ENCODE results near the gene JPH3.

DNA sequence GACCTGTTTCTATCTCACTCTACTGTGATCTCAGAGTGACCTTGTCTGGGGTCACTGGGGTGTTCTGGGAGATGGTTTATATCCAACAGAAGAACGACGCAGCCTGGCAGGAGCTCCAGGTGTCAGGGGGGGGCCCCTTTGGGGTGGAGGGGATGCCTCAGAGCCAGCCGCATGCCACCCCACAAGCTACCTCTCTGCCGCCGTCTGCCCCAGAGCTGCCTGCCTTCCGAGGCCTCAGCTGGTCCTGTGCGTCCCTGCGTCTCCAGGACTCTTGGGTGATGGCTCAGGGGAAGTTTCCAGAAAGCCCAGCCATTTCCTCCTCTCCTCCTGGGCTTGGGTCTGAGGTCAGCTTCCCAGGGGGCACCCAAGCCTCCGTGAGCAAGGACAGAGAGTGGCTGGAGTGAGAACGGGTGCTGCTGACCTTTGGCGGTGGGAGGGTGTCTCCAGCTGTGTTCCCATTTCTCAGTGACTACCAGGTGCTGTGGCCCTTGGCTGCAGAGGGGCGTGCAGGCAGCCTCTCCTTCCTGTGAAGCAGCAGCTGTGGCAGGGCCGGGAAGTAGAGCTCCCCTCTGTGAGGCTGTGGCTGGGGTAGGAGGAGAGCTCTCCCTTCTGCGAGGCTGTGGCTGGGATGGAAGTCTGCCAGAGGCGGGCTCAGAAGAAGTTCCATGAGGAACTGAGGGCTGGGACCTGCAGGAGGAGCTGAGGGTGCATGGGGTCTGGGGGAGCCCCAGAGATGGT lies 19.8 kb downstream of the JPH3 start:
- TF ChIP-seq CTCF (conservative IDR thresholded peaks at IDR 0.05; ENCODE audit: low read depth, low read length) (no peak), EZH2 (IDR thresholded peaks at IDR 0.05; ENCODE audit: borderline replicate concordance, low read depth, low read length, poor library complexity, severe bottlenecking) (no peak)

All from A673 (cell line).